Epithelial cell of proximal tubule (primary cell): ENCODE data around the gene KRT16. TPM values are rescaled to one million over a fixed set of nuclear protein-coding genes. Genes with fewer than 3 reads are reported as not detected.

Experiments
- DNase-seq: peaks from one replicate; pipeline ENCODE4 v3.0.0-alpha.2; 2011; ENCODE audit warnings: low read depth
- H3K4me3 ChIP-seq: 2 replicates; pipeline ENCODE4 v1.5.1; 2011; ENCODE audit warnings: low read depth, mild to moderate bottlenecking, low read length
- total RNA-seq: library from RNA; depleted of rRNA; stranded (reverse); fragments of >200 nt; gene quantifications from 2 replicates; pipeline ENCODE4 v1.2.3, GENCODE V29; 2015
- TF ChIP-seq, protein P1 (sequence below): conservative IDR thresholded peaks from 2 replicates; pipeline ENCODE4 v1.5.1; 2012; ENCODE audit warnings: low read depth, mild to moderate bottlenecking, low read length

Gene KRT16
- total RNA-seq, 1 donor from 2014 or later, result 4.3 TPM

GRCh38 chr17:41656249-41657023, 43.9 kb upstream of the KRT16 start:
- DNase-seq, result no peak
- no peak overlapping the region for H3K4me3 ChIP-seq
- TF ChIP-seq, protein P1, sequence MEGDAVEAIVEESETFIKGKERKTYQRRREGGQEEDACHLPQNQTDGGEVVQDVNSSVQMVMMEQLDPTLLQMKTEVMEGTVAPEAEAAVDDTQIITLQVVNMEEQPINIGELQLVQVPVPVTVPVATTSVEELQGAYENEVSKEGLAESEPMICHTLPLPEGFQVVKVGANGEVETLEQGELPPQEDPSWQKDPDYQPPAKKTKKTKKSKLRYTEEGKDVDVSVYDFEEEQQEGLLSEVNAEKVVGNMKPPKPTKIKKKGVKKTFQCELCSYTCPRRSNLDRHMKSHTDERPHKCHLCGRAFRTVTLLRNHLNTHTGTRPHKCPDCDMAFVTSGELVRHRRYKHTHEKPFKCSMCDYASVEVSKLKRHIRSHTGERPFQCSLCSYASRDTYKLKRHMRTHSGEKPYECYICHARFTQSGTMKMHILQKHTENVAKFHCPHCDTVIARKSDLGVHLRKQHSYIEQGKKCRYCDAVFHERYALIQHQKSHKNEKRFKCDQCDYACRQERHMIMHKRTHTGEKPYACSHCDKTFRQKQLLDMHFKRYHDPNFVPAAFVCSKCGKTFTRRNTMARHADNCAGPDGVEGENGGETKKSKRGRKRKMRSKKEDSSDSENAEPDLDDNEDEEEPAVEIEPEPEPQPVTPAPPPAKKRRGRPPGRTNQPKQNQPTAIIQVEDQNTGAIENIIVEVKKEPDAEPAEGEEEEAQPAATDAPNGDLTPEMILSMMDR, result no peak

- no peak for DNase-seq
- TF ChIP-seq, protein P1, result no peak
- H3K4me3 ChIP-seq, result no peak overlapping the region
Measured at GRCh38 chr17:41655611-41656111, 43.1 kb upstream of the KRT16 start.

GRCh38 chr17:41654678-41655607, 42.4 kb upstream of the KRT16 start:
- no peak overlapping the region for H3K4me3 ChIP-seq
- DNase-seq, result no peak
- TF ChIP-seq, protein P1, result no peak

- H3K4me3 ChIP-seq, result no peak overlapping the region
- TF ChIP-seq, protein P1, result no peak
- no peak for DNase-seq
Measured at GRCh38 chr17:41653892-41654677, 41.5 kb upstream of the KRT16 start.

GRCh38 chr17:41653421-41653820, 40.9 kb upstream of the KRT16 start:
- no peak overlapping the region for H3K4me3 ChIP-seq
- TF ChIP-seq, protein P1, result no peak
- DNase-seq, result no peak

DNA sequence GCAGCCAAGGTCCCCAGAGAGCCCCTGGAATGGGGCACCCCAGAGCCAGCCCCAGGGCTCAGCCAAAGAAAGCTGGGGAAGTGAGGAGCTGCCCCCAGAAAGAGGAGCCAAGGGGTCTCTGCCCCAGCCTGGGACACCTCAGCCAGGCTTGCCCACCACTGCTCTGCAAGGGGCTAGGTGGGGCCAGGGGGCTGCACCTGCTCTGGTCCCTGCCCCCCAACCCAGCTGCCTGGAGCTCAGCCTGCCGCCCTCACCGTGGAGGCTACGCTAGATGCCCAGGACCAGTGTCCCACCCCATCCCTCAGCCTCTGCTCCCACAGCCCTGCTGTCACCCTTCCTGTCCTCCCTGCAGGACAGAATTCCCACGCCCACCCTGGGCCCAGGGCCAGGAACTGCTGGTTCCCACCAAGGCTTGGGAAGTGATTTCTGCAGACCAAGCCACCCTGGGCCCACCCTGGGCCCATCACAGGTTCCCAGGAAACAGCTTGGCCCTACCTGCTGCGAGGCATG, 39.9 kb upstream of the KRT16 start:
- DNase-seq, result no peak
- H3K4me3 ChIP-seq, result no peak overlapping the region

More for the DNA sequence above, 39.9 kb upstream of the KRT16 start:
- TF ChIP-seq, protein P1, result no peak
